LNCaP clone FGC (cell line): ENCODE measurements around the gene SGSM2.

Experiments used
- DNase-seq: peaks from one replicate; pipeline ENCODE4 v3.0.0-alpha.2; 2011; ENCODE audit warnings: low read depth
- H3K4me3 ChIP-seq: 2 replicates; pipeline ENCODE4 v1.5.1; 2011; ENCODE audit warnings: mild to moderate bottlenecking, low read depth, low read length, control low read depth
- TF ChIP-seq, protein P1 (sequence below): IDR thresholded peaks from 2 replicates; pipeline ENCODE4 v1.5.1; 2012; ENCODE audit warnings: mild to moderate bottlenecking; ENCODE audit not compliant: control insufficient read depth, insufficient read depth; ENCODE audit errors: extremely low read depth

SGSM2 gene

DNA sequence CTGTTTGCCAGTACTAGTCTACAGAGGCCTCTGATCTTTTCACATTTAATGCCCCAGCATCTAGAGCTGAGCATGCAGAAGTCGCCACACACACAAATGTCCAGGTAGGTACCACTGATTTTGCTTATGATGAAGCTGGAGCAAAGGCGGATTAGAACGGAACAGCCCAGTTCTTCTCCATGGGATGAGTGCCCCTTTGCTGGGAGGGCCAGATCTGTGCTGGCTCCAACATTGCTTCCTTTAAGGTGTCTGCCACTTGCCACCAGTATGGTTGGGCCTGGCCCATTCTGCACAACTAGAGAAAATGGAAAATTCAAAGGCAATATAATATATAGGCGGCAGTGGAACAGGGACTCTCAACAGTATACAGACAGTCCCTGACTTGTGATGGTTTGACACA is 65.7 kb downstream of the SGSM2 start:
- no peak overlapping the region for H3K4me3 ChIP-seq
- TF ChIP-seq, protein P1, sequence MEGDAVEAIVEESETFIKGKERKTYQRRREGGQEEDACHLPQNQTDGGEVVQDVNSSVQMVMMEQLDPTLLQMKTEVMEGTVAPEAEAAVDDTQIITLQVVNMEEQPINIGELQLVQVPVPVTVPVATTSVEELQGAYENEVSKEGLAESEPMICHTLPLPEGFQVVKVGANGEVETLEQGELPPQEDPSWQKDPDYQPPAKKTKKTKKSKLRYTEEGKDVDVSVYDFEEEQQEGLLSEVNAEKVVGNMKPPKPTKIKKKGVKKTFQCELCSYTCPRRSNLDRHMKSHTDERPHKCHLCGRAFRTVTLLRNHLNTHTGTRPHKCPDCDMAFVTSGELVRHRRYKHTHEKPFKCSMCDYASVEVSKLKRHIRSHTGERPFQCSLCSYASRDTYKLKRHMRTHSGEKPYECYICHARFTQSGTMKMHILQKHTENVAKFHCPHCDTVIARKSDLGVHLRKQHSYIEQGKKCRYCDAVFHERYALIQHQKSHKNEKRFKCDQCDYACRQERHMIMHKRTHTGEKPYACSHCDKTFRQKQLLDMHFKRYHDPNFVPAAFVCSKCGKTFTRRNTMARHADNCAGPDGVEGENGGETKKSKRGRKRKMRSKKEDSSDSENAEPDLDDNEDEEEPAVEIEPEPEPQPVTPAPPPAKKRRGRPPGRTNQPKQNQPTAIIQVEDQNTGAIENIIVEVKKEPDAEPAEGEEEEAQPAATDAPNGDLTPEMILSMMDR, result no peak
- DNase-seq, result no peak

DNA sequence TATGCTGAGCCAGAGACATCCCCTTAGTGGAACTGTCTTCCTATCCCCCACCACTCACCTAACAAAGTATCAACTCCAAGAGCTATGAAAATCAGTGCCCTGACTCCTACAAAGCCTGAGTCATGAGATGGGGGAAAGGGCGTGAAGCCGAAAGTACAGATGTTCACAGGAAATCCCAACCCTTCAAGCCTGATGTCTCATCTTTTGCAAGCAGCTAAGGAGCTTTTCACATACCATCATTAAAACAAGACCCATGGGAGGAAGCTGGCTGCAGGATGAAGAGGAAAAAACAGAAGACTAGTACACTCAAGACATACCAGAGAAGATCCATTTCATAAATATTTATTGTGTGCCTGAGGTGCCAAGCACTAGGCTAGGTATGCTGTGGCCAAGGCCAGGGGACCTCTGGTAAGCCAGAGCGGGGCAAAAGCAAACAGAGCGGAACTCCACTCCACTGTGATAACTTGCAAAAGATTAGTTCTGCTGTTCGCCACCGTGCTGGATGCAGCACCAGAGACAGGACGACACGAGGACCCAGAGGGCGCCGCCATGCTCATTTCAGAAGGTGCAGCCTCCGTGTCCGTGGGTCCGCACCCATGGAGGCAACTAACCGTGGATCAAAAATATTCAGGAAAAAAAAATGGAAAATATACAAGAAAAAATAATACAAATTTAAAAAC is 68.1 kb downstream of the SGSM2 start:
- TF ChIP-seq, protein P1, result no peak
- H3K4me3 ChIP-seq, result no peak overlapping the region
- DNase-seq, result no peak

DNA sequence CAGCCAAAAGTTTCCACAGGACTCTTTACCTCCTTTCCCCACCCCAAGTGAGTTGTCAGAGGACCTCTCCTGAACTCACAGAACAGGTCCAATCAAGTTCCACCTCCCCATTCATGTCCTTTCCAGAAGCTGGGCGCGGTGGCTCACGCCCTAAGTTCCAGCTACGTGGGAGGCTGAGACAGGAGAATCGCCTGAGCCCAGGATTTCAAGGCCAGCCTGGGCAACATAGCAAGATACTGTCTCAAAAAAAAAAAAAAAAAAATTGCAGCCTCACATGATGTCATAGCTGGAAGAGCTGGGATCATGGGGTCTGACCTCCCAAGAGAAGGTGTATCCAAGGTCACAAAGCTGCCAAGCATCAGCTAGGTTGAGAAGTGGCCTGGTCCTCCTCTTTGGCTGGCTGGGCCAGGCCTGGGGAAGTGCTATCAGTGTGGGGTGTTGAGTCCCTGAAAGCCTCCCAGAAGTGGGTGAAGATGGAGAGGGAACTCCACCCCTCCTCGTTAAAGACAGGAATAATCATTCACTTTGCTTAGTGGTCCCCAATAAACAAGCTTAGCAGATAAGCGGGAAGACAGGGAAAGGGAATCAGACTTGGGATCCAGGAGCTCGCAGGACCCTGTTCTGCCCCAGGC is 69.1 kb downstream of the SGSM2 start:
- no peak for DNase-seq
- no peak overlapping the region for H3K4me3 ChIP-seq
- TF ChIP-seq, protein P1, result no peak

DNA sequence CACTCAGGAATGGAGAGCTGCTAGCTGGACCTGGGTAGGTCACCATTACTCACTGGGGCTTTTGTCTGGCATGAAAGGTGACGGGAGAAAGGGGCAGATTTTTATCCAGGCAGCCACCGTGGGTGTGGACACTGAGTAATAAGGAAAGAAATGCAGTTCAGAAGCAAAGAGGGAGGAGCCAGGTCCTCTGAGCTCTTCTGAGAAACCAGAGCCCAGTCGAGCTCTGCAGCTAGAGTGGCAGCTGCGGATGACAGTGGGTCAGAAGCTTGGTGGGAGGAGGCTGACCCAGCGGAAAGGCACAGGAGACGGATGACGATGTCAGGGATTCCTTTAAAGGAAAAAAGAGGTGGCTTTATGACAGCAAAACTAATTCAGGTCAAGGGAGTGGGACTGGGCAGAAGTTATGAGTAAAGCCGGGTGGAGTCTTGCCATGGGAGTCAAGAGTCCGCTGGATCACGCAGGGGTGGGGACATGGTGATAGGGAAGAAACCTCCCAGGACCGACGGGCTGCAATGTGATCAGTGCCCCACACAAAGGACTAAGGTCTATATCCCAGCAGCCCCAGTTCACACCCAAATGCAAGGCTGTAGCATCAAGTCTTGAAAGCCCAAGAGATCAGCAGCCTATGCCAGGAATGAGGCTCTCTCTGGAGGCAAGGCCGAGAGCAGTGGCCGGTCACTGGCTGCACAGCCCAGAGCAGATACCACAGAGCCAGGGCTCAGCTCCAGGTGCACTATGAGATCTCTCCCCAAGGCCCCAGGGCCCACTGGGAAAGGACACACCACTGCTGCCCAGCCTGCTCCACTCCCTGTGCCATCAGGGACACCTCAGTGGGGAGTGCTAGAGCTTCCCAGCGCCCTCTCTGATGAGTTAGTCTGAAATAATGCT is 69.8 kb downstream of the SGSM2 start:
- DNase-seq, result no peak
- TF ChIP-seq, protein P1, result no peak
- no peak overlapping the region for H3K4me3 ChIP-seq

DNA sequence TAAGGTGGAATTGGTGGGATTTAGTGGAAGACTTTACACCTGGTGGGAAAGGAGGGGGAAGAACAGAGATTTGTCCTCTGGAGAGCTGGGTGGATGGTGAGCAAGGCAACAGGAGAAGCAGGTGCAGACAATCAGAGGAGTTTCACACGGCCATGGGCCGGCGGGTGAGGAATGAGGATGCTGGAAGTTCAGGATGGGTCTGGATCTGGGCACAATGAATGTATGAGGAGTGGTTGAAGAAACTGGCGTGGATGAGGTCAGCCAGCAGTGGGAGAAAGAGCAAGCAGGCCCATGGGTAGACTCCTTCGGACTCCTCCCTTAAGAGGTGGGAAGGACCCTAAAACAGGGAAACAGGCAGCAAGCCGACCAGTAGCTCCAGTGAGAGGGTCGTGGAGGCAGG is 73.7 kb downstream of the SGSM2 start:
- TF ChIP-seq, protein P1, result no peak
- DNase-seq, result no peak
- no peak overlapping the region for H3K4me3 ChIP-seq

DNA sequence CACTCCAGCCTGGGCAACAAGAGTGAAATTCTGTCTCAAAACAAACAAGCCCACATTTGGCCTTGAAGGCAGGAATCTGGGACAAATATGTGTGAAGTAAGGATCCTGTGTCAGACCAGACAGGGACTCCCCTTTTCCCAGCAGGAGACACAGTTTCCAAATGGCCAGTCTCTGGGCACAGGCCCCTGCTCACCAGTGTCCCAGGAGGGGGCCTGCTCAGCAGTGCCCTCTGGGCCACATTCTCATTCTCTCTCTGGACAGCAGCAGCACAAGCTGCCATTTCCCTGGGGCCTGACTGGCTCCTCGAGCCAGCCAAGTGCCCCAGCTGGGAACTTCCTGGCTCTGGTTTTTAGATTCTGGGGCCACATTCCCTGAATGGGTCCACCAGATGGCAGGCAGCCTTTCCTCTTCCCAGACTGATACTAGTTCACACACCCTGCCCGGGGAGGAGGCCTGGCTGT is 75.3 kb downstream of the SGSM2 start:
- no peak for DNase-seq

More for the DNA sequence above, 75.3 kb downstream of the SGSM2 start:
- no peak overlapping the region for H3K4me3 ChIP-seq
- TF ChIP-seq, protein P1, result no peak
